GM13976 (cell line): Measurements from ENCODE around the gene TBRG4.

Experiments used
- DNase-seq: peaks from one replicate; pipeline ENCODE4 v3.0.0; 2012; ENCODE audit warnings: low spot score
- CTCF ChIP-seq: IDR thresholded peaks from 2 replicates; pipeline ENCODE4 v1.5.1; 2012; ENCODE audit warnings: borderline replicate concordance, mild to moderate bottlenecking; ENCODE audit not compliant: insufficient read depth; ENCODE audit errors: extremely low read depth, missing control alignments, control extremely low read depth
- in situ Hi-C: fragments of 300-500 bp; cut with MboI; formaldehyde crosslinking; loops from one replicate; pipeline ENCODE4 v1.12.0; 2022; ENCODE audit warnings: low sequenced_read_pairs, mixed read lengths, inconsistent platforms; ENCODE audit not compliant: unreplicated experiment

Gene TBRG4

DNA sequence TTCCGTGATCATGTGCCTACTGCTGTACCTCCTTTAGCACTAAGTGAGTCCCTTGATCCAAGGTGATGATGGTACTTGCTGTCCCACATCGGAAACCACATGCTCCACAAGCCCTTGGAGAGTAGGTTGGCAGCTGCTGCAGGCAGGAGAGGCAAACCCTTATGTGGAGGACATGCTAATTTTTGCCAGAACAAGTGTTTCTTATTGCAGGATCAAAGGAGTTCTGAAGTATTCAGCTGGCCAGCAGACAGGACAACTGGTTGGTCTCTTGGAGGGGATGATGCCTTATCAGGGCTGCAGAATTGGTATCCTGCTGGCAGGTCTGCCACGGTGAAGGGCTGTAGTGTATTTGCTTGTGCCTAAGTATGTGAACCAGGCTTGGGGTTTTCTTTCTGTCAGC, 59.5 kb downstream of the TBRG4 start:
- TF ChIP-seq CTCF = no peak
- in situ Hi-C loops = no loop called here
- DNase-seq = no peak

DNA sequence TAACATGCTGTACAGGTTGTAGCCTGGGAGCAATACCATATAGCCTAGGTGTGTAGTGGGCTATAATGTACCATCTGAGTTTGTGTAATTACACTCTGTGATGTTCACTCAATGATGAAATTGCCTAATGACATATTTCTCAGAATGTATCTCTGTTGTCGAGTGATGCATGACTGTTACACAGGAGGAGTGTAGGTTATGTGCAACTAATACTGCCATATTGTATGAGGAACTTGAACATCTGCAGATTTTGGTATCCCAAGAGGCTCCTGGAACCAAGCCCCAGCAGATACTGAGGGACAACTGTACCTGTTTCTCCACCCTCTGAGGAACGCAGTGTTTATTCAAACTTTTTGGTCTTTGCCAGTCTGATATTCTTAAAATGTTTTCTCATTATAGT, 61.3 kb downstream of the TBRG4 start:
- no peak for TF ChIP-seq CTCF
- DNase-seq = no peak
- in situ Hi-C loops = no loop called here
